GM19193 (cell line): ENCODE data around the gene TBX2.

ENCODE experiments used
- POLR2A ChIP-seq: IDR thresholded peaks from 4 replicates; pipeline ENCODE4 v1.6.1; 2011; ENCODE audit not compliant: insufficient read depth, insufficient read length; ENCODE audit errors: extremely low read depth

Gene TBX2

GRCh38 chr17:61366076-61366714, 33.4 kb upstream of the TBX2 start:
- no peak for TF ChIP-seq POLR2A

DNA sequence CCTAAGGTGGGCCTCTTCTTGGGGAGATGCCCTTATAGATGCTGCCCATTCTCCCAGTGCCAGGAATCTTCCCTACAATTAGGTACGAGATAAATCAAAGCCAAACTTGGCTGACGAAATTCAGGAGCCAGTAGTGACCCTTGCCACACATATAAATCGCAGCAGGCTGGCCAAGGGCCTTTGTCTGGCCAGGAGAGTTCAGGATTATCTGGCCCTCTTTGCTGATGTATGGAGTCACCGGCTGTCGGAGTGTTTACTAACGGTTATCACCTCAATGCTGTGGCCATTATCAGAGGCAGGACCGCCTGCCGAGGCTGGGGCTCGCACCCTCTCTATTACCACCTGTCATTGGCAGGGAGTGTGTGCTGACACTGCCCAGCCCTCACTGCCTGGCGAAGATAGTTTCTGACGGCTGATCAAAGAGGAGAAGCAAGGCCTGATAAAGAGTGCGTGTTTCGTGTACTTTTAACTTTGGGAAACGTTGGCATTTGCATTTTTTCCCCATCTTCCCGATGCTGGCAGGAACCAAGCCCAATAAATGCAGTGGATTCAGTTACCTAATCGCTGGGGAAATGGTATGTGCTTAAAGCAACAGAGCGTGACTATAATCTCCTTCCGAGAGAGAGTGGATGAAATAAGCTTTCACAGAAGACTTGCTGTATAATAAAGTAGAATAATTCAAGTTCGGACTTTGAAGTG, 32.8 kb upstream of the TBX2 start:
- TF ChIP-seq POLR2A, result no peak

GRCh38 chr17:61368049-61368831, 31.4 kb upstream of the TBX2 start:
- no peak for TF ChIP-seq POLR2A

- no peak for TF ChIP-seq POLR2A
These were observed 30.7 kb upstream of the TBX2 start for GRCh38 chr17:61368832-61369450.

DNA sequence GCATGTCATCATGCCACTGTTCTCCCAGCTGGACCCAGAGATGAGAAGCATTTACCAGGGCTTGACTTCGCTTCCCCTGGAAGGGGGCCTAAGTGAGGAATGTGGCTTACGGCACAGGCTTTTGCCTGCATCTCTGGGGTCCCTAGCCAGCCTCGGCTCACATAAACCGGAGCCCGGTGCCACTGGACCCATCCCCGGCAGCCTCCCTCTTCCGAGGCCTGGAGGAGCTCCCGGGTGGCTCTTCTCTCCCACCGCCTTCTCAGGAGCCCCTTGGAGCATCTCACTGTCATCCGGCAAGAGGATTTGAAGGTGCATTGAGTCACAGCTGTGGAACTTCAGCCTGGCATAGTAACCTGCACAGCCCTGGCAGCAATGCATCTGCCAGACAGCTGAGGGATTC, 29.9 kb upstream of the TBX2 start:
- no peak for TF ChIP-seq POLR2A

GRCh38 chr17:61371179-61371578, 28.5 kb upstream of the TBX2 start:
- TF ChIP-seq POLR2A, result no peak

DNA sequence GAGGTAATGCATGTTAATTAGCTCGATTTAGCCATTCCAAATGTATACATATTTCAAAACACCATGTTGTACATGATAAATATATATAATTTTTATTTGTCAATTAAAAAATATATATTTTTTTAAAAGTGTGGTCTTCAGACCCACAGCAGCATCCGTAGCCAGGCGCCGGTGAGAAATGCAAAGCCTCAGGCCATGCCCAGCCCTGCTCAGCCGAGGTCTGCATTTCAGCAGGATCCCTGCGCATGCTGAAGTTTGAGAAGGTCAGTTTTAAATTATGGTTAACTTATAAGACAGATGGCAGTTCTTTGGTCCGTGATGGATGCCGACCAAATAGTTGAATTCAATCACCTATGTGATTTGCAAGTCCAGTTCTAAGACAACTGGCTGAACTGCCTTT, 28.0 kb upstream of the TBX2 start:
- no peak for TF ChIP-seq POLR2A

- no peak for TF ChIP-seq POLR2A
These were observed 27.2 kb upstream of the TBX2 start for GRCh38 chr17:61372436-61372835.

- TF ChIP-seq POLR2A, result no peak
These were observed 22.5 kb upstream of the TBX2 start for GRCh38 chr17:61376931-61377838.

GRCh38 chr17:61378658-61379456, 20.8 kb upstream of the TBX2 start:
- TF ChIP-seq POLR2A, result no peak

DNA sequence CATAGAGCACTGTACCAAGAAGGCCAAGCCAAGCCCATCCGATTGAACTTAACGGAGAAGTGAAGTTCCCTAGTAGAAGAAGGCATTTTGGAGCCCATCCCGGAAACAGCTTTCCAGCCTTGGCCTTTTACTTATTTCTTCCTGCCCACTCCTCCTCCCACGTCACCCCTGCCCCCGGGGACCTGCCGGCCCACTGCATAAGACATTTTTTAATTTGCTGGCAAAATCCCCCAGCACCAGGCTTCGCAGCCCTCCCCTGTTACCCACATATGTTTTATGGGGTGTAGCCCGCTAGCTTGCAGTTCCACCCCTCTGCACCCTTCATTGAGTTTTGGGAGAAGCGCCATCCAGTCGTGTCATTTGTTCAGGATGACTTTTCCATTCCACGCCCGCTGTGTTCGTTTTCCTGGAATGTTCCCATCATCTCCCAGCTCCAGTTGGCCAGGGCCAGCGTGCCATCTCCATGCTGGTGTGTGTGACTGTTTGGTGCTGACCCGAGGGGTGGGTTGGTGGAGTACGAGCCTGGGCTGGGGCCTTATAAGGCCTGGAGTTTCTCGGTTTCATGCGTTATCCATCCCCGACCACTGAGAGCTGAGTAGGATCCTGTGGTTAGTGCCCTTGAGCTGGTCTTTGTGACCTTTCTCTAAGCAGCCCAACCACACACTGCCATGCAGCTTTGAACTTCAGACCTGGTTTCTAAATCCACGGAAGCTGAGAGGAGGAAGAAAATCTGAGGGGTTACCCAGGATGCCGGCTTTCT, 20.0 kb upstream of the TBX2 start:
- no peak for TF ChIP-seq POLR2A

GRCh38 chr17:61380217-61380835, 19.3 kb upstream of the TBX2 start:
- no peak for TF ChIP-seq POLR2A
